ENCODE data around the gene STYK1. TPM values are rescaled to one million over a fixed set of nuclear protein-coding genes. Genes with fewer than 3 reads are reported as not detected.
A peak's percentile ranks its signal among the peaks of the same experiment; 100 is the strongest.

The STYK1 gene
- total and polyA plus RNA-seq, 10 of the 15 experiments (the other 5 are each of a cell fraction or from before 2014, with no cell fraction given) = 0.62 to 1.2 (median 0.82) TPM; not detected in 1

DNA sequence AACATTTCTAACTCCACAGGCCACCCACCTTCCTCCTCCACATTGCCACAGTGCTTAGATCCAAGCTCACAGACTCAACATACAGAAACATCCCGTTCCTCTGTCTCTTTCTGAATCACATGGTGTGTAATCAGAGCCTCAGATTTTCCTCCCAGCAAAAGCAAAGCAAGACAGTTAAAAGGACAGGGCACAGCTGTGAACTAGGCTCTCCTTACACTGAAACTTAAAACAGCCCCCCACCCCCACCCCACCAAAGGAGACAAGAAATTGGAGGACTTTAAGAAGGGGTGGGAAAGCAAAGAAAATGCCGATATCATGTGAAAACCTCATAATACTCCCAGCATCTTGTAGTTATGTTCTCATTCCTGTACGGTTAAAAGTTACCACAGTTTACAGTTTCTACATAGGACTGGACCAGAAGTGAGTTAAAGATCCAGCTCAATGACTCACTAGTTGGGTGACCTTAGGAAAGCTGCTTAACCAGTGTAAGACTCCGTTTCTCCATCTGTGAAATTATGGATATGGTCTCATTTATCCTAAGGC, 44.5 kb upstream of the STYK1 start:
- no TSS peak for BruUV-seq (replicated peaks)
- no peaks in the 10 kb centered on the region for H3K9me3 ChIP-seq (replicated peaks; ENCODE audit: control insufficient read depth, insufficient read depth, low read length)
- H3K27ac ChIP-seq (ENCODE audit: control insufficient read depth, insufficient read depth) = no peak overlapping the region
- no peak for FAIRE-seq
- CTCF ChIA-PET = interaction anchor here (0.8 to 2.7 kb wide), 8 partner anchors 9 to 482 kb away, joined by 3 to 29 read pairs (median 5); partner anchors contain the start of gene MAGOHB
- no peaks in the 10 kb centered on the region for H4K20me1 ChIP-seq (ENCODE audit: control insufficient read depth, insufficient read depth)
- peak overlapping the region; percentile 29; the same call in 1 of the 2 replicates for H3K4me3 ChIP-seq
- RAD21 ChIA-PET (ENCODE audit: unreplicated experiment) = interaction anchor here (1.3 to 2.4 kb wide), 6 partner anchors 18 to 482 kb away, joined by 3 to 16 read pairs (median 5); no protein-coding TSS in a partner anchor
- peaks cover 63% of the 10 kb centered on the region for H3K79me2 ChIP-seq (ENCODE audit: control insufficient read depth, insufficient read depth, low read length)
- DNase-seq (ENCODE audit: low read depth, low spot score) = no peak
- in situ Hi-C loops (cut with MboI) (no loop called here), intact Hi-C loops (cut with micrococcal nuclease; ENCODE audit: unreplicated experiment) (no loop called here)
- SMC1A ChIA-PET (ENCODE audit: uncharacterized antibody, unreplicated experiment) = interaction anchor here (0.8 to 4.8 kb wide), 9 partner anchors 11 to 104 kb away, joined by 3 to 35 read pairs (median 5); no protein-coding TSS in a partner anchor
- no peaks in the 10 kb centered on the region for H3K27me3 ChIP-seq (replicated peaks in 1 of 2; ENCODE audit: control insufficient read depth in 2 of 2, insufficient read depth in 2 of 2, low read length in 1 of 2)
- peaks cover 0 to 13% of the 10 kb centered on the region in 2 experiments; a peak in 2 of 4 replicates for H3K36me3 ChIP-seq (ENCODE audit: control insufficient read depth in 2 of 2, insufficient read depth in 2 of 2, low read length in 1 of 2)
- no peak overlapping the region for H3K9ac ChIP-seq (ENCODE audit: control insufficient read depth, insufficient read depth, low read length)
- H3K4me1 ChIP-seq (ENCODE audit: control insufficient read depth, insufficient read depth, low read length) = no peaks in the 10 kb centered on the region
- POLR2A ChIA-PET = interaction anchor here (0.9 to 2.0 kb wide), 3 partner anchors 24 to 105 kb away, joined by 3 to 7 read pairs (median 4); partner anchors contain the start of gene MAGOHB
- 63% methylated on average over 4 of the region's 4 CpGs for WGBS (ENCODE audit: insufficient coverage, insufficient replicate concordance, low lambda C conversion rate, missing lambda C conversion rate)
- peak overlapping the region; percentile 51; the same call in 1 of the 2 replicates for H3K4me2 ChIP-seq (ENCODE audit: control insufficient read depth, insufficient read depth)
- no peak overlapping the region for H2AFZ ChIP-seq (ENCODE audit: control insufficient read depth, low read depth, low read length)
- no peak for ATAC-seq
- TF ChIP-seq EZH2 (IDR thresholded peaks at IDR 0.05; ENCODE audit: borderline replicate concordance, control insufficient read depth, low read depth, low read length) (no peak), SMC3 (IDR thresholded peaks at IDR 0.05; ENCODE audit: borderline replicate concordance, low read length) (no peak), POLR2A (IDR thresholded peaks at IDR 0.05; ENCODE audit: low read depth, low read length) (no peak), TBL1XR1 (IDR thresholded peaks at IDR 0.05; ENCODE audit: low read depth, low read length) (no peak), ZNF622 (IDR thresholded peaks at IDR 0.05) (no peak), ZNF207 (IDR thresholded peaks at IDR 0.05; ENCODE audit: borderline replicate concordance) (no peak), ZZZ3 (IDR thresholded peaks at IDR 0.05; ENCODE audit: control insufficient read depth, insufficient read length, low read depth) (no peak), JUND (IDR thresholded peaks at IDR 0.05; ENCODE audit: low read depth, low read length) (no peak), SPI1 (IDR thresholded peaks at IDR 0.05; ENCODE audit: borderline replicate concordance, insufficient read depth, low read depth, low read length) (no peak), ATF7 (IDR thresholded peaks at IDR 0.05; ENCODE audit: low read depth) (no peak), RFX5 (IDR thresholded peaks at IDR 0.05; ENCODE audit: low read depth, low read length) (no peak)

All from GM12878 (cell line).